ENCODE measurements around the gene MON1A. TPM values are rescaled to one million over a fixed set of nuclear protein-coding genes. Genes with fewer than 3 reads are reported as not detected.
A peak's percentile ranks its signal among the peaks of the same experiment; 100 is the strongest.

The MON1A gene
- total and polyA plus RNA-seq, 9 donors: 5.3 to 8.4 (median 7.0) TPM

DNA sequence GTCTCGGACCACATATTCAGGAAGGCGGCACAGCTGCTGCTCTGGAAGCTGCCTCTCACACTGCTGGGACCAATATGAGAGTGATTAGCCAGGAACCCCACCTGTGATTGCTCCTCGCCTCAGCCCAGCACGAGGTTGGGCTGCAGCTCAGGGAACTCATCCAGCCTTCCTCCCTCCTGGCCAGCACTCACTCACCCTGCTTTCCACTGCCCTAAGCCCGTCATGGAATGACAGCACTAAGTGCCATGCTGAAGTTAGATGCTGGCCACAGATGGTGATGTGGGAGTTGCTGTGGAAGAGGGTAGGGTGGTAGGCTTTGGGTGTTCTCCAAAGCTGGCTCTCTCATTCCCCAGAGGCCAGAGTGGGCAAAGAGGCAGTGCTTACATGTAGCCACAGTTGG, 33.3 kb downstream of the MON1A start:
- Histone ChIP-seq H3K9me3 (replicated peaks; ENCODE audit: control insufficient read depth, low read depth, low read length) (no peaks in the 10 kb centered on the region), H3K27me3 (ENCODE audit: control insufficient read depth, insufficient read depth, low read length) (no peaks in the 10 kb centered on the region), H3K27ac (ENCODE audit: low read length) (no peak overlapping the region), H3K36me3 (ENCODE audit: control insufficient read depth, insufficient read depth, low read length) (peaks cover 4% of the 10 kb centered on the region), H3K4me1 (ENCODE audit: control insufficient read depth, insufficient read depth, low read length) (peaks cover 8% of the 10 kb centered on the region), H3K4me3 (ENCODE audit: low read length) (no peak overlapping the region)
- no peak for DNase-seq
- 50% methylated on average over 4 of the region's 5 CpGs for WGBS (ENCODE audit: insufficient coverage)

DNA sequence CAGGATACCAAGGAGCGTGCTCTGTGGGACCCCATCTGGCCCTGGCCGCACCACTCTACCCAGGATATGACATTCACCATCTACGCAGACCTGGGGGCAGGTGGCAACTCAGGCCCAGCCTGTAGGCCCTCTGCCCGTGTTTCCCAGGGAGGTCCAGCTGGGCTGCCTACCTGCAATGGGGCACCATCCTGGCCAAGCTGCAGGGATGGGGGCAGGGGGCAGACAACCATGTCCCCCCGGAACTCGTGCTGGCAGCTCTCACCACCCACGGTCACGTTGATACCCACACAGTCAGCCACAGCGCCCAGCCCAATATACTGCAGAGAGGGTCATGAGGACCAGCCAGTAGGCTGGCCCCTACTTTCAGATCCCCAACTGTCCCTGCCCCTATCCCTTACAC, 33.8 kb downstream of the MON1A start:
- no peak overlapping the region for H3K4me3 ChIP-seq (ENCODE audit: low read length)
- no peaks in the 10 kb centered on the region for H3K27me3 ChIP-seq (ENCODE audit: control insufficient read depth, insufficient read depth, low read length)
- H3K36me3 ChIP-seq (ENCODE audit: control insufficient read depth, insufficient read depth, low read length): peaks cover 4% of the 10 kb centered on the region
- H3K27ac ChIP-seq (ENCODE audit: low read length): no peak overlapping the region
- WGBS (ENCODE audit: insufficient coverage): 86% methylated on average over 9 of the region's 9 CpGs
- DNase-seq: no peak
- H3K9me3 ChIP-seq (replicated peaks; ENCODE audit: control insufficient read depth, low read depth, low read length): no peaks in the 10 kb centered on the region
- peaks cover 2% of the 10 kb centered on the region for H3K4me1 ChIP-seq (ENCODE audit: control insufficient read depth, insufficient read depth, low read length)

DNA sequence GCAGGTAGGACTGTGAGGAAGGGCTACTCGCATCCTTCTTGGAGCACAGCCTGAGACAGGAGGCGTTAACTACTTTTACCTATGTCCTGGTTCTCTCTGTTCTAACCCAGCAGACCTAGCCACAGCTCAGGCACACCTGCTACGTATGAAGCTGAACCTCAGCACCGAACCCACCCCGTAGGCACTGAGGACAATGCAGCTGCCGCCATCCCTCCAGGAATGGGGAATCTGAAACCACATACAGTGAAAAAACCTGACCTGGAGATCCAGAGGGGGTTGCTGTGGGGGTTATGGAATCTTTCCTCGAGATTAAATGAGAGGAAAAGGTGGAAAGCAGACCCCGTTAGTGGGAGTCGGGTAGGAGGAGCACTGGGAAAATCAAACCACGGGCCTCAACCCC, 40.3 kb downstream of the MON1A start:
- 38% methylated on average over 9 of the region's 10 CpGs for WGBS (ENCODE audit: insufficient coverage)
- no peak overlapping the region for H3K27ac ChIP-seq (ENCODE audit: low read length)
- no peaks in the 10 kb centered on the region for H3K4me1 ChIP-seq (ENCODE audit: control insufficient read depth, insufficient read depth, low read length)
- H3K36me3 ChIP-seq (ENCODE audit: control insufficient read depth, insufficient read depth, low read length): no peaks in the 10 kb centered on the region
- no peak overlapping the region for H3K4me3 ChIP-seq (ENCODE audit: low read length)
- DNase-seq: no peak
- no peaks in the 10 kb centered on the region for H3K27me3 ChIP-seq (ENCODE audit: control insufficient read depth, insufficient read depth, low read length)
- no peaks in the 10 kb centered on the region for H3K9me3 ChIP-seq (replicated peaks; ENCODE audit: control insufficient read depth, low read depth, low read length)

DNA sequence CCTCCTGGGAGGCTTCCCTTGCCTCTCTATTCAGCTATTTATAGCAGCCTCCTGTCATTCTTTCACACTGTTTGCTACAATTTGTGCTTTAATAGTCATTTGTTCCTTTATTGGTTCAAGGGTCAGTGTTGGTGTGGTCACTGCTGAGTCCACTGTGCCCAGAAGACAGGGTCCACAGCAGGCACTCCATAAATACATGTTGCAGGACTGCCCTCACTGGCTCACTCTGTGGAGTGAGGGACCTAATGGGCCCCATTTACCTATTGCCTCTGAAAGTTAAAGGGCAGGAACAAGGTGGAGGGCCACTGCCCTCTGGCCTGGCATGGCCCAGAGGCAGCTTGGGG, 42.7 kb downstream of the MON1A start:
- Histone ChIP-seq H3K27me3 (ENCODE audit: control insufficient read depth, insufficient read depth, low read length) (peaks cover 2% of the 10 kb centered on the region), H3K36me3 (ENCODE audit: control insufficient read depth, insufficient read depth, low read length) (no peaks in the 10 kb centered on the region), H3K4me1 (ENCODE audit: control insufficient read depth, insufficient read depth, low read length) (peaks cover 11% of the 10 kb centered on the region), H3K4me3 (ENCODE audit: low read length) (no peak overlapping the region), H3K27ac (ENCODE audit: low read length) (no peak overlapping the region), H3K9me3 (replicated peaks; ENCODE audit: control insufficient read depth, low read depth, low read length) (no peaks in the 10 kb centered on the region)
- DNase-seq: no peak

DNA sequence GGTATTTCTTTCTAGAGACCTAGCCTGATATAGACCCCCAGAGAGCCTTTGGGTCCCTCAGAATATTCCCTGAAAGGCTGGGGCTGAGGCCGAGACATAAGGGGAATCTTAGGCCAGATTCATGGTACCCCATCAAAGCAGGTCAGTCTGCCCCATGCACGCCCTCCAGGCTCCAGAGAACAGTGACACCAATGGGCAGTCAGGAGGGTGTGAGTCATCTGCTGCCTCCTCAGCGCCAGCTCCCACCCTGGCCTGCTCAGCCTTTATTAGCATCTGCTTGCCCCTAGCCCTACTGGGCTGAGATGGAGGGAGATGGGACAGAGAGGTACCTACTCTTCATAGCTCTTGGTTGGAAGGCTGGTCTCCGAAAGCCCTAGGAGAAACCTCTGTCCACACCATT, 45.6 kb downstream of the MON1A start:
- WGBS (ENCODE audit: insufficient coverage): 81% methylated on average over 3 of the region's 4 CpGs

DNA sequence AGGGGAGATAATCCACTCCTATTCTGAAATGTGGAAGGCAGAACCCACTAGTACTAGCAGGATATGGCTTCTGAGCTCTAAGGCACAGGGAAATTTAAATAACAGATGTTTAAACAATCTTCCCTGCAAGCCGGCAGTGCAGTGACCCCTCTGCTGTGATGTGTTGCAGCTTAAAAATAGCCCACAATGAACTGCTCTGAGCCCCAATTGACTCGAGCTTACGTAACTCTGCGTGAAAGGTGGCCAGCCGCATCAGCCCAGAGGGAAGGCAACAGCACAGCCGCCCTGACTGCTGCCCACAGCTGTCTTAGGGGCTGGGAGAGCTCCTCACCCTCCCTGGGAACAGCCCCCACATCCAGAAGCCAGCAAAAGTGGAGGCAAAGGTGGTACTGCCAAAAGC, 47.4 kb downstream of the MON1A start:
- 5% methylated on average over 6 of the region's 6 CpGs for WGBS (ENCODE audit: insufficient coverage)
- Histone ChIP-seq H3K4me3 (ENCODE audit: low read length) (no peak overlapping the region), H3K27ac (ENCODE audit: low read length) (peak overlapping the region; percentile 92), H3K27me3 (ENCODE audit: control insufficient read depth, insufficient read depth, low read length) (peaks cover 2% of the 10 kb centered on the region), H3K9me3 (replicated peaks; ENCODE audit: control insufficient read depth, low read depth, low read length) (no peaks in the 10 kb centered on the region), H3K36me3 (ENCODE audit: control insufficient read depth, insufficient read depth, low read length) (no peaks in the 10 kb centered on the region), H3K4me1 (ENCODE audit: control insufficient read depth, insufficient read depth, low read length) (peaks cover 30% of the 10 kb centered on the region)
- DNase-seq: peak; percentile 93

More for the DNA sequence above, 45.6 kb downstream of the MON1A start:
- Histone ChIP-seq H3K36me3 (ENCODE audit: control insufficient read depth, insufficient read depth, low read length) (no peaks in the 10 kb centered on the region), H3K27ac (ENCODE audit: low read length) (no peak overlapping the region), H3K4me1 (ENCODE audit: control insufficient read depth, insufficient read depth, low read length) (peaks cover 30% of the 10 kb centered on the region), H3K9me3 (replicated peaks; ENCODE audit: control insufficient read depth, low read depth, low read length) (no peaks in the 10 kb centered on the region), H3K27me3 (ENCODE audit: control insufficient read depth, insufficient read depth, low read length) (peaks cover 2% of the 10 kb centered on the region), H3K4me3 (ENCODE audit: low read length) (no peak overlapping the region)
- DNase-seq: no peak

DNA sequence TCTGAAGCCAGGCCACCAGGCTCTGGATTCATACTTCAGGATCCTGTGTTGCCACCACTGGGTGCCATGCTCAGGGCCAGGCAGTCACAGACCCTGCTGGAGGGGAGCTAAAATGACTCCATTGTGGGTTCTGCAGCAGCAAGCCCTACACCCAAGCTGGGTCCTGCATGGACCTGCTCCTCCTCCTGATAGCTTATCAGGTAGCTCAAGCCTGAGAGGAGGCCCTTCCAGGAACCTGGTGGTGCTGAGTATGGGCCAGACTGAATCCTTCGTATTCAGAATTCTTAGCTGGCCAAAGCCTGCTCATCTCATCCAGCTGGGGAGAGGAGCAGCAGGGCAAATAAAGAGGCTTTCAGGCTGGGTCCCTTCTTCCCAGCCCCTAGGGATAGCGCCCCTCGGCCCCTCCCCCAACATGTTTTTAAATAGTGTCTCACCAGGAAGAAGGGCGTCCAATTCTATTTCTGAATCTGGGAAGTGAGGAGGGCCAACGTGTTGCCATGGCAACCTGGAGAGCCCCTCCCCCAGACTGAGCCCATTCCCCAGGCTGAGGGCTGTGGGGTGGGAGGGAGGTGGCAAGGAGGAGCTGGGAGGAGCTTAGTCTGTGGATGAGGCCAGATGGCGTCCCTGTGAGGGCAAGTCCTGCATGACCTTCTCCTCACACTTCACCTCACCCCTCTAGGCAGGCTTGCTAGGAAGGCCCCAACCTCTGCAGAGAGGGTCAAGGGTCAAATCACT, 48.9 kb downstream of the MON1A start:
- Histone ChIP-seq H3K4me3 (ENCODE audit: low read length) (no peak overlapping the region), H3K27ac (ENCODE audit: low read length) (peak overlapping the region; percentile 92), H3K4me1 (ENCODE audit: control insufficient read depth, insufficient read depth, low read length) (peaks cover 30% of the 10 kb centered on the region), H3K36me3 (ENCODE audit: control insufficient read depth, insufficient read depth, low read length) (no peaks in the 10 kb centered on the region), H3K27me3 (ENCODE audit: control insufficient read depth, insufficient read depth, low read length) (peaks cover 2% of the 10 kb centered on the region), H3K9me3 (replicated peaks; ENCODE audit: control insufficient read depth, low read depth, low read length) (no peaks in the 10 kb centered on the region)
- 33% methylated on average over 1 of the region's 6 CpGs for WGBS (ENCODE audit: insufficient coverage)
- DNase-seq: no peak

DNA sequence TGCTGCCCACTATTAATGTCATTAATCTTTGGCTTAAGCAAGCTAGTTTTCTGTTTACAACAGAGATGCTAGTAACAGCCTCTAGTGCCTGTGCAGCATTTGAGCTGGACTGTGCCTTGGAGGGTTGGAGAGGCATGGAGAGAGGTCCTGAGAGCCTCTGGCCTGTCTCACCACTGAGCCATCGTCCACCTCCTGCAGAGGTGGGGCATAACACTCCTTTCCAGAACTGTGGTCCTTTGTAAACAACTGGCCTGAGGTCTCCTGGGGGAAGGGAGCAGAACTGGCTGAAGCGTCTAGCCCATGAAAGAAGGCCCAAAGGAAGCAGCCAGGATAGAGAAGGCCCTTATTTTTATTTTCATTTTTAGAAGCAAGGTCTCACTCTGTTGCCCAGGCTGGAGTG, 49.9 kb downstream of the MON1A start:
- no peaks in the 10 kb centered on the region for H3K9me3 ChIP-seq (replicated peaks; ENCODE audit: control insufficient read depth, low read depth, low read length)
- 40% methylated on average over 1 of the region's 2 CpGs for WGBS (ENCODE audit: insufficient coverage)
- no peak for DNase-seq
- no peak overlapping the region for H3K4me3 ChIP-seq (ENCODE audit: low read length)
- H3K27ac ChIP-seq (ENCODE audit: low read length): no peak overlapping the region
- H3K36me3 ChIP-seq (ENCODE audit: control insufficient read depth, insufficient read depth, low read length): no peaks in the 10 kb centered on the region
- H3K27me3 ChIP-seq (ENCODE audit: control insufficient read depth, insufficient read depth, low read length): peaks cover 2% of the 10 kb centered on the region
- H3K4me1 ChIP-seq (ENCODE audit: control insufficient read depth, insufficient read depth, low read length): peaks cover 30% of the 10 kb centered on the region

DNA sequence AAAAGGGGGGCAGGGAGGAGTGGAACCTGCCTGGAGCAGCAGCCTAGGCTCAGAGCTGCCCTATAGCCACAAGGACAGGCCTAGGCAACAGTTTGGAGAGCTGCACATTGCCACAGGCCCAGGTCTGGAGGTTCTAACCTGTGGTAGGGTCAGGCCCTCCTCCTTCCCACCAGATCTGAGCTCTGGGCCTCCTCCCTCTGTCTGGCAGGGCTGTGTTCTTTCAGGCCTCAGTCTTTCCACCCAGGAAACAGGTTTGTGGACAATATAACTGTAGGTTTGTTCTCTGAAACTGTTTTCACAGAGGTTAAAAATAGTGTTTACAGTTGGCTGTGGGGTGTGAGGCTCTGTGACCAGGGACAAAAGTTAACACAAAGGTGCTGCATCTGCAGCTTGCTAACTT, 50.9 kb downstream of the MON1A start:
- peaks cover 30% of the 10 kb centered on the region for H3K4me1 ChIP-seq (ENCODE audit: control insufficient read depth, insufficient read depth, low read length)
- no peaks in the 10 kb centered on the region for H3K36me3 ChIP-seq (ENCODE audit: control insufficient read depth, insufficient read depth, low read length)
- H3K27ac ChIP-seq (ENCODE audit: low read length): no peak overlapping the region
- H3K27me3 ChIP-seq (ENCODE audit: control insufficient read depth, insufficient read depth, low read length): peaks cover 2% of the 10 kb centered on the region
- H3K4me3 ChIP-seq (ENCODE audit: low read length): no peak overlapping the region
- DNase-seq: no peak
- H3K9me3 ChIP-seq (replicated peaks; ENCODE audit: control insufficient read depth, low read depth, low read length): no peaks in the 10 kb centered on the region

DNA sequence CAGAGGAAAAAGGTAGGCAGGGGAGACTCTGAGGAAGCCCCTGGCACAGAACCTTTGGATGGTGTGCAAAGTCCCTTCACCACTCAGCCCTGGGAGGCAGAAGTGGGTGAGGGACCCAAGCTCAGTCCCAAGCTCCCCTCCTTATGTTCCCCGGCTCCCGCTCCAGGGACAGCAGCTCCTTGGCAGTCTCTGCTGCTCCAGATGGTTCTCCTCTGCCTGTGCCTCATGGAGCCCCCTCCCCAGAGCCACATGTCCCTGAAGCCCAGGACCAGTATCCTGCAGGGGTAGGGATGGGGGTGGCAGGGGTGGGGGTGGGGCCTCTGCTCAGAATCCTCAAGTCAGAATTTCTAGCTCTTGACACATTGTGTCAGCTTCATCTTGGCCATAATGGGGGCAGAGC, 51.9 kb downstream of the MON1A start:
- Histone ChIP-seq H3K4me1 (ENCODE audit: control insufficient read depth, insufficient read depth, low read length) (peaks cover 28% of the 10 kb centered on the region), H3K9me3 (replicated peaks; ENCODE audit: control insufficient read depth, low read depth, low read length) (no peaks in the 10 kb centered on the region), H3K27me3 (ENCODE audit: control insufficient read depth, insufficient read depth, low read length) (peaks cover 2% of the 10 kb centered on the region), H3K4me3 (ENCODE audit: low read length) (no peak overlapping the region), H3K27ac (ENCODE audit: low read length) (no peak overlapping the region), H3K36me3 (ENCODE audit: control insufficient read depth, insufficient read depth, low read length) (no peaks in the 10 kb centered on the region)
- 58% methylated on average over 2 of the region's 2 CpGs for WGBS (ENCODE audit: insufficient coverage)
- DNase-seq: no peak

DNA sequence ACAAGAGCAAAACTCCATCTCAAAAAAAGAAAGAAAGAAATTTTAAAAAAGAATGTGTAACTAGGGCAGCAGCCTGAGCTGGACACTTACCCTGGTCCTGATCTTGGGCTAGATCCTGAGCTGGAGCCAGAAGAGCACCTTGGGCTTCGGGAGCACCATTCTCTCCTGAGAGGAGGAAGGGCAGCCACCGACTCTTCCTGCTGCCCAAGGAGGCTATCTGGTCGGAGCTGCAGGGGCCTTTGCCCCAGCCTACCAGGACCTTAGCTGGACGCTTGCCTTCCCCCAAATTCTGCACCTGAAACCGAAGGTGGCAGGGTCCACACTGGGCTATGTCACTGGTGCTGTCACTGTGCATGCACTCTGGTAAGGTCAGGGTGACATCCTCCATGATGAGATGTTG, 53.0 kb downstream of the MON1A start:
- no peak overlapping the region for H3K4me3 ChIP-seq (ENCODE audit: low read length)
- WGBS (ENCODE audit: insufficient coverage): 80% methylated on average over 3 of the region's 5 CpGs
- H3K4me1 ChIP-seq (ENCODE audit: control insufficient read depth, insufficient read depth, low read length): peaks cover 16% of the 10 kb centered on the region
- no peaks in the 10 kb centered on the region for H3K9me3 ChIP-seq (replicated peaks; ENCODE audit: control insufficient read depth, low read depth, low read length)
- H3K27me3 ChIP-seq (ENCODE audit: control insufficient read depth, insufficient read depth, low read length): peaks cover 2% of the 10 kb centered on the region
- no peak for DNase-seq
- H3K27ac ChIP-seq (ENCODE audit: low read length): no peak overlapping the region
- H3K36me3 ChIP-seq (ENCODE audit: control insufficient read depth, insufficient read depth, low read length): no peaks in the 10 kb centered on the region
